GM23338 (cell line): ENCODE results near the gene GHR. TPM values are rescaled to one million over a fixed set of nuclear protein-coding genes. Genes with fewer than 3 reads are reported as not detected.

ENCODE experiments used
- ATAC-seq: fragments of 200-7000 bp; cut with Tn5 transposase; 3 replicates; pipeline ENCODE4 v1.9.1; 2020
- DNase-seq: peaks from one replicate; pipeline ENCODE4 v3.0.0-alpha.2; 2015; ENCODE audit warnings: low spot score
- H2AFZ ChIP-seq: fragments of 200-600 bp; sonication (generic); 2 replicates; pipeline ENCODE4 v1.8.0; 2016; ENCODE audit warnings: antibody characterized with exemption, mild to moderate bottlenecking, moderate library complexity
- H3F3A ChIP-seq: fragments of 200-600 bp; sonication (generic); replicated peaks from 2 replicates; pipeline ENCODE4 v1.8.0; 2017; ENCODE audit warnings: antibody characterized with exemption, mixed run types, low read depth
- H3K27ac ChIP-seq: fragments of 200-600 bp; sonication (generic); 2 replicates; pipeline ENCODE4 v1.6.1; 2016; ENCODE audit warnings: low read depth
- H3K27me3 ChIP-seq: fragments of 200-600 bp; sonication (generic); 2 replicates; pipeline ENCODE4 v1.8.0; 2016; ENCODE audit warnings: mild to moderate bottlenecking, mixed run types, moderate library complexity; ENCODE audit not compliant: insufficient read depth
- H3K36me3 ChIP-seq: fragments of 200-600 bp; sonication (generic); 2 replicates; pipeline ENCODE4 v1.8.0; 2016; ENCODE audit warnings: mild to moderate bottlenecking; ENCODE audit not compliant: insufficient read depth
- H3K4me1 ChIP-seq: fragments of 200-600 bp; sonication (generic); 2 replicates; pipeline ENCODE4 v1.8.0; 2016; ENCODE audit warnings: mild to moderate bottlenecking, moderate library complexity; ENCODE audit not compliant: insufficient read depth
- H3K4me2 ChIP-seq: fragments of 200-600 bp; sonication (generic); 2 replicates; pipeline ENCODE4 v1.7.1; 2017; ENCODE audit warnings: mixed run types
- H3K4me3 ChIP-seq: fragments of 200-600 bp; sonication (generic); 2 replicates; pipeline ENCODE4 v1.6.1; 2016; ENCODE audit warnings: mixed run types
- H3K79me2 ChIP-seq: fragments of 200-600 bp; sonication (generic); replicated peaks from 2 replicates; pipeline ENCODE4 v1.8.0; 2017; ENCODE audit warnings: mild to moderate bottlenecking; ENCODE audit not compliant: insufficient read depth
- H3K9me2 ChIP-seq: fragments of 200-600 bp; sonication (generic); 2 replicates; pipeline ENCODE4 v1.8.0; 2017; ENCODE audit not compliant: insufficient read depth
- H4K20me1 ChIP-seq: fragments of 200-600 bp; sonication (generic); replicated peaks from 2 replicates; pipeline ENCODE4 v1.8.0; 2017; ENCODE audit warnings: mild to moderate bottlenecking; ENCODE audit not compliant: insufficient read depth
- H3K27ac Mint-ChIP-seq: 2 replicates; pipeline ENCODE4 v1.8.0; 2020; ENCODE audit warnings: inconsistent platforms, mild to moderate bottlenecking, moderate library complexity, mixed read lengths
- H3K27me3 Mint-ChIP-seq: 3 replicates; pipeline ENCODE4 v1.8.0; 2022; ENCODE audit warnings: low read depth, mild to moderate bottlenecking, moderate library complexity, mixed read lengths, inconsistent platforms; ENCODE audit not compliant: insufficient read depth, poor library complexity
- H3K36me3 Mint-ChIP-seq: 3 replicates; pipeline ENCODE4 v1.8.0; 2021; ENCODE audit warnings: low read depth, mild to moderate bottlenecking, inconsistent platforms, moderate library complexity, mixed read lengths
- H3K4me1 Mint-ChIP-seq: 3 replicates; pipeline ENCODE4 v1.8.0; 2020; ENCODE audit warnings: mild to moderate bottlenecking, inconsistent platforms, mixed read lengths
- H3K4me3 Mint-ChIP-seq: 3 replicates; pipeline ENCODE4 v1.8.0; 2021; ENCODE audit warnings: moderate library complexity, mild to moderate bottlenecking, inconsistent platforms, mixed read lengths
- H3K9me3 Mint-ChIP-seq: 3 replicates; pipeline ENCODE4 v1.8.0; 2020; ENCODE audit warnings: moderate library complexity, mild to moderate bottlenecking, inconsistent platforms, mixed read lengths
- CREB1 ChIP-seq: fragments of 250-450 bp; sonication (Bioruptor Pico); IDR thresholded peaks from 2 replicates; pipeline ENCODE4 v1.5.0; 2020; ENCODE audit warnings: low read depth, mild to moderate bottlenecking, moderate library complexity
- CTCF ChIP-seq, 2 experiments: fragments of 200-600 bp in 1 of 2; sonication (generic) in 1 of 2; conservative IDR thresholded peaks; 2 replicates each; pipeline versions ENCODE4 v1.5.1 to v1.6.1; 2016 to 2017; ENCODE audit warnings: antibody characterized with exemption in 2 of 2, low read depth in 2 of 2, mild to moderate bottlenecking in 2 of 2, moderate library complexity in 1 of 2
- ETS1 ChIP-seq: IDR thresholded peaks from 2 replicates; pipeline ENCODE4 v1.6.1; 2016; ENCODE audit warnings: antibody characterized with exemption
- EZH2phosphoT487 ChIP-seq: fragments of 200-600 bp; sonication (generic); IDR thresholded peaks from one replicate; pipeline ENCODE4 v1.8.1; 2018; ENCODE audit warnings: antibody characterized with exemption; ENCODE audit not compliant: unreplicated experiment
- NANOG ChIP-seq: IDR thresholded peaks from 2 replicates; pipeline ENCODE4 v1.6.1; 2016; ENCODE audit warnings: antibody characterized with exemption, borderline replicate concordance
- POLR2AphosphoS5 ChIP-seq: IDR thresholded peaks from 2 replicates; pipeline ENCODE4 v1.6.1; 2016; ENCODE audit warnings: antibody characterized with exemption, low read depth
- STAT1 ChIP-seq: IDR thresholded peaks from one replicate; pipeline ENCODE4 v1.6.1; 2016; ENCODE audit warnings: antibody characterized with exemption; ENCODE audit not compliant: unreplicated experiment
- ZNF114 ChIP-seq: fragments of 250-450 bp; sonication (Bioruptor Pico); IDR thresholded peaks from 2 replicates; pipeline ENCODE4 v1.5.0; 2020; ENCODE audit warnings: mild to moderate bottlenecking, moderate library complexity
- ZNF331 ChIP-seq: fragments of 250-450 bp; sonication (Bioruptor Pico); IDR thresholded peaks from 2 replicates; pipeline ENCODE4 v1.5.0; 2020; ENCODE audit warnings: low read depth, mild to moderate bottlenecking, moderate library complexity
- ZNF462 ChIP-seq: fragments of 250-450 bp; sonication (Bioruptor Pico); IDR thresholded peaks from 2 replicates; pipeline ENCODE4 v1.5.0; 2020; ENCODE audit warnings: mild to moderate bottlenecking, moderate library complexity
- polyA plus RNA-seq: library from polyadenylated mRNA; unstranded; fragments of >200 nt; fragmentation: Nextera tagmentation; extraction: Ambion mirVana; gene quantifications from 2 replicates; pipeline ENCODE4 v1.2.1, GENCODE V29; 2016
- total RNA-seq: library from RNA; depleted of rRNA; stranded (reverse); fragments of >200 nt; shearing (Covaris generic); gene quantifications from 2 replicates; pipeline ENCODE4 v1.2.3, GENCODE V29; 2014

Gene GHR
- total and polyA plus RNA-seq, 2 experiments from 2014 or later: 0.21 to 1.9 TPM

- no peaks in the 10 kb centered on the region for H3K36me3 ChIP-seq
- Mint-ChIP-seq H3K4me1 (peaks cover 11% of the 10 kb centered on the region; the same call in 2 of the 3 replicates), H3K4me3 (peak within 1 kb of the TSS; percentile 92), H3K9me3 (no peaks in the 10 kb centered on the region; the same call in 2 of the 3 replicates), H3K27ac (peak within 1 kb of the TSS; percentile 89), H3K36me3 (peaks cover 12% of the 10 kb centered on the region; the same call in 2 of the 3 replicates), H3K27me3 (no peaks in the 10 kb centered on the region)
- H3K27ac ChIP-seq: peak within 1 kb of the TSS; percentile 56; the same call in 1 of the 2 replicates
- peak; percentile 100 for ATAC-seq
- H3K79me2 ChIP-seq: no peaks in the 10 kb centered on the region; the same call in 1 of the 2 replicates
- TF ChIP-seq ETS1: peak; percentile 55; the same call in 1 of the 2 replicates
- peak; percentile 64 for TF ChIP-seq ZNF462
- TF ChIP-seq POLR2AphosphoS5: peak; percentile 67
- no peak for TF ChIP-seq NANOG
- TF ChIP-seq ZNF331: no peak
- TF ChIP-seq ZNF114 (CRISPR knock-in tag): peak; percentile 45; the same call in 1 of the 2 replicates
- TF ChIP-seq CREB1 (CRISPR knock-in tag): no peak
- no peak for TF ChIP-seq CTCF (conservative IDR thresholded peaks at IDR 0.05; ENCODE audit: low read depth in 2 of 2)
- no peak for TF ChIP-seq EZH2phosphoT487
- no peak for TF ChIP-seq STAT1
- peak within 1 kb of the TSS; percentile 97 for H2AFZ ChIP-seq
- peaks cover 5% of the 10 kb centered on the region for H3K4me1 ChIP-seq
- peak within 1 kb of the TSS; percentile 93 for H3K4me2 ChIP-seq
- no peaks in the 10 kb centered on the region for H4K20me1 ChIP-seq
- no peaks in the 10 kb centered on the region for H3K9me2 ChIP-seq
- DNase-seq: peak; percentile 89
- no peaks in the 10 kb centered on the region for H3K27me3 ChIP-seq
- H3F3A ChIP-seq: no peaks in the 10 kb centered on the region
- peak within 1 kb of the TSS; percentile 90 for H3K4me3 ChIP-seq
Observed at GRCh38 chr5:42756606-42757601, 333.7 kb downstream of the GHR start, which contains the start of gene CCDC152. CCDC152 (plus strand) TSS chr5:42756818; CDS start chr5:42759122, 2,304 bp downstream.
